GM12878 (cell line): ENCODE data around the gene PIK3R5. TPM values are rescaled to one million over a fixed set of nuclear protein-coding genes. Genes with fewer than 3 reads are reported as not detected.
A peak's percentile ranks its signal among the peaks of the same experiment; 100 is the strongest.

ENCODE experiments used
- ATAC-seq: fragments of 200-7000 bp; cut with Tn5 transposase; 3 replicates; pipeline ENCODE4 v1.9.1; 2020; ENCODE audit warnings: mild to moderate bottlenecking, moderate library complexity
- BruUV-seq: library from RNA; stranded (reverse); fragments of 400-500 nt; replicated peaks from 2 replicates; lab custom pipeline; 2021; lab: Mats Ljungman, UMichigan
- CTCF ChIA-PET: fragments of 300-600 bp; sonication (Branson Sonifier 250); formaldehyde crosslinking; extraction: SDS; loops from one replicate; lab custom pipeline; 2021; ENCODE audit warnings: inconsistent platforms; lab: Yijun Ruan, JAX
- POLR2A ChIA-PET: fragments of 350-600 bp; formaldehyde crosslinking; extraction: SDS; loops from one replicate; lab custom pipeline; 2021; ENCODE audit warnings: inconsistent platforms; lab: Charles Lee
- RAD21 ChIA-PET: fragments of 300-600 bp; sonication (Branson Sonifier 250); formaldehyde crosslinking; loops from one replicate; lab custom pipeline; 2023; ENCODE audit warnings: antibody characterized with exemption; ENCODE audit not compliant: unreplicated experiment; lab: Charles Lee
- SMC1A ChIA-PET: fragments of 300-600 bp; sonication (Branson Sonifier 250); formaldehyde crosslinking; loops from one replicate; lab custom pipeline; 2023; ENCODE audit not compliant: unreplicated experiment, uncharacterized antibody; lab: Charles Lee
- DNase-seq: peaks from one replicate; pipeline ENCODE4 v3.0.0-alpha.2; 2011; ENCODE audit warnings: low read depth, low spot score
- FAIRE-seq: peaks from 3 replicates; lab custom pipeline; 2011; peaks lifted over from hg19 to GRCh38; lab: Jason Lieb, UNC
- H2AFZ ChIP-seq: 2 replicates; pipeline ENCODE4 v1.6.0; 2011; ENCODE audit warnings: low read depth, low read length, control low read depth; ENCODE audit not compliant: control insufficient read depth
- H3K27ac ChIP-seq: 2 replicates; pipeline ENCODE4 v1.5.1; 2011; ENCODE audit warnings: control low read depth; ENCODE audit not compliant: control insufficient read depth, insufficient read depth
- H3K27me3 ChIP-seq, 2 experiments: replicated peaks in 1 of 2; 2 replicates each; pipeline versions ENCODE4 v1.6.0 to v1.6.1; 2011; ENCODE audit warnings: low read length in 1 of 2; ENCODE audit not compliant: control insufficient read depth in 2 of 2, insufficient read depth in 2 of 2
- H3K36me3 ChIP-seq, 2 experiments: 2 replicates each; pipeline ENCODE4 v1.5.1; 2011; ENCODE audit warnings: low read length in 1 of 2; ENCODE audit not compliant: control insufficient read depth in 2 of 2, insufficient read depth in 2 of 2
- H3K4me1 ChIP-seq: 2 replicates; pipeline ENCODE4 v1.6.1; 2011; ENCODE audit warnings: mild to moderate bottlenecking, low read length, moderate library complexity, mixed read lengths; ENCODE audit not compliant: control insufficient read depth, insufficient read depth
- H3K4me2 ChIP-seq: 2 replicates; pipeline ENCODE4 v1.6.0; 2011; ENCODE audit warnings: control low read depth; ENCODE audit not compliant: control insufficient read depth, insufficient read depth
- H3K4me3 ChIP-seq: fragments of 200-600 bp; sonication (generic); 2 replicates; pipeline ENCODE4 v1.5.1; 2016
- H3K79me2 ChIP-seq: 2 replicates; pipeline ENCODE4 v1.6.0; 2011; ENCODE audit warnings: low read length; ENCODE audit not compliant: control insufficient read depth, insufficient read depth
- H3K9ac ChIP-seq: 2 replicates; pipeline ENCODE4 v1.8.0; 2011; ENCODE audit warnings: low read length, control low read depth, mixed read lengths; ENCODE audit not compliant: control insufficient read depth, insufficient read depth
- H3K9me3 ChIP-seq: replicated peaks from 3 replicates; pipeline ENCODE4 v1.5.1; 2011; ENCODE audit warnings: mild to moderate bottlenecking, low read length; ENCODE audit not compliant: control insufficient read depth, insufficient read depth
- H4K20me1 ChIP-seq: 2 replicates; pipeline ENCODE4 v1.6.0; 2011; ENCODE audit not compliant: control insufficient read depth, insufficient read depth
- CBX5 ChIP-seq: sonication (generic); IDR thresholded peaks from 2 replicates; pipeline ENCODE4 v1.6.1; 2016; ENCODE audit warnings: low read depth, moderate library complexity, mild to moderate bottlenecking, inconsistent platforms
- CHD1 ChIP-seq: IDR thresholded peaks from 2 replicates; pipeline ENCODE4 v1.6.1; 2012; ENCODE audit warnings: low read depth, low read length, improper control_type of control experiment
- CREB1 ChIP-seq: IDR thresholded peaks from 2 replicates; pipeline ENCODE4 v1.6.1; 2012; ENCODE audit warnings: low read depth, mild to moderate bottlenecking, inconsistent platforms
- EGR1 ChIP-seq, 2 experiments: IDR thresholded peaks; 1 replicate in 1 of 2; 2 replicates in 1 of 2; pipeline ENCODE4 v1.6.1; 2011 to 2012; ENCODE audit warnings: low read depth in 2 of 2, low read length in 2 of 2, borderline replicate concordance in 1 of 2, mild to moderate bottlenecking in 1 of 2, moderate library complexity in 1 of 2
- NBN ChIP-seq: fragments of 450-650 bp; IDR thresholded peaks from 2 replicates; pipeline ENCODE4 v1.6.1; 2016
- POLR2AphosphoS2 ChIP-seq: IDR thresholded peaks from 2 replicates; pipeline ENCODE4 v1.6.1; 2011; ENCODE audit warnings: low read depth, mild to moderate bottlenecking, low read length, improper control_type of control experiment, moderate library complexity
- REST ChIP-seq: IDR thresholded peaks from 2 replicates; pipeline ENCODE4 v1.6.1; 2012; ENCODE audit warnings: mild to moderate bottlenecking, low read depth, low read length
- RUNX3 ChIP-seq: IDR thresholded peaks from 2 replicates; pipeline ENCODE4 v1.6.1; 2012; ENCODE audit warnings: low read length, inconsistent platforms
- TCF3 ChIP-seq: IDR thresholded peaks from 2 replicates; pipeline ENCODE4 v1.6.1; 2012; ENCODE audit warnings: low read depth, mild to moderate bottlenecking, low read length, borderline replicate concordance; ENCODE audit not compliant: insufficient read depth
- WGBS: methylation state at CpG from one replicate; pipeline ENCODE4 v1.1.6; 2016; ENCODE audit warnings: low lambda C conversion rate; ENCODE audit not compliant: insufficient replicate concordance, insufficient coverage; ENCODE audit errors: missing lambda C conversion rate; 5-methylcytosine and 5-hydroxymethylcytosine counted together
- in situ Hi-C: fragments of 300-500 bp; cut with MboI; formaldehyde crosslinking; loops from 9 replicates; pipeline ENCODE4 v1.14.3; 2018; ENCODE audit warnings: mixed read lengths
- intact Hi-C: fragments of 100-400 bp; cut with micrococcal nuclease; formaldehyde crosslinking; loops from one replicate; pipeline ENCODE4 v1.14.2; 2022; ENCODE audit not compliant: unreplicated experiment
- polyA plus RNA-seq, 11 experiments: library from polyadenylated mRNA; depleted of rRNA in 4 of 11; unstranded in 6 of 11; stranded (reverse) in 5 of 11; fragments of >200 nt; fragmentation: Nextera tagmentation in 4 of 11; fragmentation: Illumina TruSeq in 1 of 11; extraction: Ambion mirVana in 4 of 11; extraction: Trizol in 1 of 11; gene quantifications; 1 replicate in 1 of 11; 2 replicates in 10 of 11; pipeline versions ENCODE4 v1.2.1 to v1.2.3, GENCODE V29; 2011 to 2016; ENCODE audit warnings: inconsistent platforms in 2 of 11, missing spikeins in 2 of 11, low read depth in 1 of 11
- total RNA-seq, 4 experiments: library from RNA; depleted of rRNA in 3 of 4; stranded (reverse); fragments of >200 nt in 3 of 4; fragmentation: Illumina TruSeq in 1 of 4; extraction: Trizol in 1 of 4; gene quantifications; 2 replicates each; pipeline versions ENCODE4 v1.2.1 to v1.2.3, GENCODE V29; 2013 to 2021

Gene PIK3R5
- total and polyA plus RNA-seq, 10 of the 15 experiments (the other 5 are each of a cell fraction or from before 2014, with no cell fraction given): 9.5 to 50.8 (median 35.5) TPM

- TF ChIP-seq EGR1 (IDR thresholded peaks at IDR 0.05; ENCODE audit: borderline replicate concordance in 1 of 2, low read depth in 2 of 2, low read length in 2 of 2): no peak
- TF ChIP-seq CHD1: no peak
- no peak for TF ChIP-seq TCF3
- no peak for TF ChIP-seq RUNX3
- no peak for TF ChIP-seq CBX5
Observed at GRCh38 chr17:9009096-9009495, 43.6 kb upstream of the PIK3R5 start (continued).

DNA sequence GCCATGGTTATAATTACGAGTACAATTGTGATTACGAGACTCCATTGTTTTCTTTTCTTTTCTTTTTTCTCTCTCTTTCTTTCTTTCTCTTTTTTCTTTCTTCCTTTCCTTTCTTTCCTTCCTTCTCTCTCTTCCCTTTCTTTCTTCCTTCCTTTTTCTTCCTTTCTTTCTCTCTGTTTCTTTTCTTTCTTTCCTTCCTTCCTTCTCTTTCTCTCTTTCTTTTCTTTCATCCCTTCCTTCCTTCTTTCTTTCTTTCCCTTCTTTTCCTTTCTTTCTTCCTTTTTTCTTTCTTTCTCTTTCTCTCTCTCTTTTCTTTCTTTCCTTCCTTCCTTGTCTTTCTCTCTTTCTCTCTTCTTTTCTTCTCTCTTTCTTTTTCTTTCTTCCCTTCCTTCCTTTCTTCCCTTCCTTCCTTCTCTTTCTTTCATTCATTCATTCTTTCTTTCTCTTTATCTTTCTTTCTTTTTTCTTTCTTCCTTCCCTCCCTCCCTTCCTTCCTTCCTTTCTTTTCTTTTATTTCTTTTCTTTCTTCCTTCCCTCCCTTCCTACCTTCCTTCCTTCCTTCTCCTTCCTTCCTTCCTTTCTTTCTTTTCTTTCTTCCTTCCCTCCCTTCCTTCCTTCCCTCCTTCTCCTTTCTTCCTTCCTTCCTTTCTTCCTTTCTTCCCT, 41.7 kb upstream of the PIK3R5 start:
- H2AFZ ChIP-seq: no peak overlapping the region
- H3K36me3 ChIP-seq: no peaks in the 10 kb centered on the region
- no peaks in the 10 kb centered on the region for H3K79me2 ChIP-seq
- WGBS: 74% methylated on average over 2 of the region's 2 CpGs
- intact Hi-C loops (no loop called here), in situ Hi-C loops (no loop called here)
- ChIA-PET RAD21 (no interaction called here), POLR2A (no interaction called here), CTCF (interaction anchor here (0.8 kb wide), 1 partner anchor 9 kb away, joined by 3 read pairs; no protein-coding TSS in a partner anchor), SMC1A (interaction anchor here (1.2 kb wide), 1 partner anchor 9 kb away, joined by 4 read pairs; no protein-coding TSS in a partner anchor)
- no peak overlapping the region for H3K4me2 ChIP-seq
- DNase-seq (no peak), ATAC-seq (no peak), FAIRE-seq (no peak)
- H4K20me1 ChIP-seq: no peaks in the 10 kb centered on the region
- no peak overlapping the region for H3K4me3 ChIP-seq
- H3K27ac ChIP-seq: no peak overlapping the region
- H3K27me3 ChIP-seq: peaks cover 12 to 19% of the 10 kb centered on the region in 2 experiments
- H3K9ac ChIP-seq: no peak overlapping the region
- H3K4me1 ChIP-seq: peaks cover 6% of the 10 kb centered on the region; the same call in 1 of the 2 replicates
- BruUV-seq: no TSS peak
- H3K9me3 ChIP-seq: no peaks in the 10 kb centered on the region; the same call in 2 of the 3 replicates
- TF ChIP-seq POLR2AphosphoS2 (no peak), CREB1 (no peak), NBN (0 out of 2 replicates have a peak, but pooled peaks have one; percentile 22), REST (no peak)
